ENCODE results near the gene MBD1.

MBD1 gene

GRCh38 chr18:50284255-50284885 lies 3.0 kb upstream of the MBD1 start:
- no peak for DNase-seq (ENCODE audit: low read depth)

GRCh38 chr18:50283469-50284209 lies 2.3 kb upstream of the MBD1 start:
- no peak for DNase-seq (ENCODE audit: low read depth)
- no peak overlapping the region for H3K4me3 ChIP-seq (ENCODE audit: low read length)
- no peak for TF ChIP-seq CTCF (conservative IDR thresholded peaks at IDR 0.05; ENCODE audit: low read depth, low read length)

More at GRCh38 chr18:50284255-50284885, 3.0 kb upstream of the MBD1 start:
- TF ChIP-seq CTCF (conservative IDR thresholded peaks at IDR 0.05; ENCODE audit: low read depth, low read length), result no peak
- H3K4me3 ChIP-seq (ENCODE audit: low read length), result no peak overlapping the region

GRCh38 chr18:50282521-50283335 lies 1.4 kb upstream of the MBD1 start:
- TF ChIP-seq CTCF (conservative IDR thresholded peaks at IDR 0.05; ENCODE audit: low read depth, low read length), result no peak
- H3K4me3 ChIP-seq (ENCODE audit: low read length), result no peak overlapping the region
- DNase-seq (ENCODE audit: low read depth), result no peak

- DNase-seq (ENCODE audit: low read depth), result no peak
- H3K4me3 ChIP-seq (ENCODE audit: low read length), result peak overlapping the region; percentile 100
- TF ChIP-seq CTCF (conservative IDR thresholded peaks at IDR 0.05; ENCODE audit: low read depth, low read length), result no peak
Measured at GRCh38 chr18:50281972-50282520, 723 bp upstream of the MBD1 start.

- no peak for TF ChIP-seq CTCF (conservative IDR thresholded peaks at IDR 0.05; ENCODE audit: low read depth, low read length)
- H3K4me3 ChIP-seq (ENCODE audit: low read length), result peak overlapping the region; percentile 100
- DNase-seq (ENCODE audit: low read depth), result no peak
Measured at GRCh38 chr18:50280707-50281294, 522 bp downstream of the MBD1 start.

- DNase-seq (ENCODE audit: low read depth), result no peak
- TF ChIP-seq CTCF (conservative IDR thresholded peaks at IDR 0.05; ENCODE audit: low read depth, low read length), result no peak
- no peak overlapping the region for H3K4me3 ChIP-seq (ENCODE audit: low read length)
Measured at GRCh38 chr18:50279752-50280151, 1.6 kb downstream of the MBD1 start.
